Hematopoietic multipotent progenitor cell treated with erythropoietin and hydrocortisone succinate and interleukin-3 and kit ligand, for 17 days (in vitro differentiated cells): ENCODE measurements around the gene ZBTB7C.
A peak's percentile ranks its signal among the peaks of the same experiment; 100 is the strongest.

ENCODE experiments used
- DNase-seq: peaks from one replicate; pipeline ENCODE4 v3.0.0-alpha.2; 2015; ENCODE audit warnings: low spot score

ZBTB7C gene

DNA sequence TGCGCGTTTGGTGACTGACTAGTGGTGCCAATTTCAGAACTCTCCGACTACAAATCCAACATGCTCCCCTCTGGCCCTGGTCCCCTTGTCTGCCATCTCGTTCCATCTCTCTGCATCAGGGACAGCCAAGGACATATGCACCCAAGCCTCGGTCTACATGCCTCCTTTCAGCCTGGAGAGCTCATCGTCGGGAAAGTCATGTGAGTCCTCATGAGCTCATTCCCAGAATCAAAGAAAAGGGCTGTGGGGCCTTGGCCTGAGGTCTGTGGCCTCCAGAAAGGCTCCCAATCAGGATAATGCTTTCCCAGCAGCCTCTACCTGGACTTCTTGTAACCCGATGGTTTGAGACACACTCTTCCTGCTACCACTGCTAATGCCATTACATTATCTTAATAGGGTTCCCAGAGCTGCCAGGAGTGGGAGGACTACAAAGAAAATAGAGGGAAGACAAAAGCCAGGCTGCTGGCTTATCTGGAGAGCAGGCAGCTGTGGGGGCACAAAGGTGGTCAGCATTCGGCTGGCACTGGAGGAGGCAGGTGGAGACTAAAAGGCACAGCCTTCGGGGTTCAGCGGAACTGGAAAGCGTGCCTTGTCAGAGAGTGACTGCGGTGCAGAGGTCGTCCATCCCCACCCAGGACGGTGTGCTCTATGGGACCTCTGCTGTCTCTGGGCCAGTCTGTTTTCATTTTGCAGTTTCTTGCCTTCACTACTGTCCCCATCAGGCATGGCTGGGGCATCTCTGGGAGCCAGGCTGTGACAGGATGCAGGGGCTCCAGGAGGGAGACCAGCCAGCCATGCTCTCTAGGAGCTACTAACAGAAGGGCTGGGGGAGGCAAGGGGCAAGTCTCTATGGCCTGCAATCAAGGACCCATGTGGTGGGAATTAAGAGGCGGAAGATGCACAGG lies 374.3 kb downstream of the ZBTB7C start:
- DNase-seq: no peak

DNA sequence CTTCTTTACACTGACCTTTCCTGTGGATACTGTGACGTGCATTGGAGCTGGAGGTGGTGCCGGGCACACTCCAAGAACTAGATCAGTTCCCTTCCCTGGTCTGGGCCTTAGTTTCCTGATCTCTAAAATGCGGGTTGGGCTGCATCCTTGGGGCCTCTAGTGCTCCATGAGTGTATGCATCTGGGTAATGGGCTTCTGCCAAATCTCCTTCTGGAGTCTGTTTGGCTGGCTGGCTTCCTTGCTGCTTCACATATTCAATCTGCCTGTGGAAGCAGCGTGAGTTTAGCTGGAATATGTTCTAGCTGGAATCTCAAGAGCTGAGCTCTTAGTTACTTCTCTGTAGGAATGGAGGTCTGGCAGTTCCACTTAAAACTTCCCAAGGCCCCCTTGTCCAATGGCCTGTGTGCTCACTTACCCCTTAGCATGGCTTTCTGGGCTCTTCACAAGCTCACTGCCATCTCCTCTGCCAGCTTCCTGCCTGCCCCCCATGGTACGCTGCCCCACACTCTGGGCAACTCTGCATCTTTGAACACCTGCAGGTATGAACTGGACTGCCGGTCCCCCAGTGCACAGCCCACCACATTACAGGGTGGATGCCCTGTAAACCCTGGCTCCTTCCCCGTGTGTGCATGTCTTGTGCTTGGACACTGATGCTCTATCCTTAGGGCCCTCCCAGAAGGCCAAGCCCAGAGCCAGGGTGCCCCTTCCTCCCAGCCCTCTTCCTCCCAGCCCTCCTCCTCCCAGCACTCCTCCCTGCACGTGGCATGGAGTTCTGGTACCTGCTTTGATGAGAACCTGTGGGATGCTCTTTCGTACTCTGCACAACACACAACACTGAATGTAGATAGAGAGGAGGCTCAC lies 375.2 kb downstream of the ZBTB7C start:
- no peak for DNase-seq

DNA sequence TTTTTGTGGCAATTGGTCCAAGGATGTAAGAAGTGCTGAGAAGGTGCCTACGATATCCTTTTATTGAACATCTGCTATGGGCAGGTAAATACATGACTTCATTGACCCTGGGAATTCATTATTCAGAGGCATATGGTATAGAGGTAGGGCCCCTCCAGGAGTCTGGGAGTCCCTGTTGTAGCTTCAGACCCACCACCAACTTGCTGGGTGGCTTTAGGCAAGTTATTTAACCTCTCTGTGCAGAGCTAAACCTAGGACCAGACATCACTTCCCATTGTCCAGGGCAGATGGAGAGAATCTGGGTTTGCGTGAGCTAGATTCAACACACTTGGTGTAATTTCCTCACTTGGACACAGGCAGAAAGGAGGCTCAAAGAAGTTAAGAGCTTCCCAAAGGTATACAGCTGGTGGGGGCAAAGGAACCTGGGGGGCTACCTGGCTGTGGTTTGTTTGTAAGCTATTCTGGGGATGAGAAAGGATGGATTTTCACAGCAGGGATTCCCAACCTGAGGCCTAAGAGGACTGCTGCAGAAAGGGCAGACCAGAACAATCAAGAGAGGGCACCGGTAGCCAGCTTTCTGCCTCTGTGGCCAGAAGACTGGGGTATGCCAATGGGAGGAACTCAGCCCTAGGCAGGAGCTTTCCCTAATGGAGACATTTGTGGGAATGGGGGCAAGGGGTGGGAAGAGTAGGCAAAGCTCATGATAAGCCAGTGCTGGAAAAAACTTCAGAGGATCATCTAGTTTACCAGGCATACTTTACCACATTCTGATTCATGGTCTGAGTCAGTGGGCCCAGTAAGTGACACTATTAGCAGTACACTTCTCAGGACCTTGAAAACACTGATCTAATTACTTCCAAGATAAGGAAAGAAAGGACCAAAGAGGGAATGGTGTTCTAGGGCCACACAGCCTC lies 376.1 kb downstream of the ZBTB7C start:
- no peak for DNase-seq

DNA sequence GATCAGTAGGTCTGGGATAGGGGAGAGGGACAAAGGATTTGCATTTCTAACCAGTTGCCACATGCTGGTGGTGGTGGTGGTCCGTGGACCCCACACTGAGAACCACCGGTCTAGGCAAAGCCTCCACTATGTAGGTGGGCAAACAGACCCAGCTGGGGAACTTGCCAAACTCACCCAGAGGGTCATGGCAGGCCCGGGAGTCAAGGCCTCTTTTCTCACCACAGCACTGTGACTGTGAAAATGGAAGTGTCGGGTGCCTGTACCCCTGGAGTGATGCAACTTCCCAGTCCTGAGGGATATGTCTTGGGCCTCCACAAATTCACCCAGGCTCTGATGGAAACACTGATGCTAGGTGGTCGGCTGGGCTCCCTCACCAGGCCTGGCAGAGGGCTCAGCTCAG lies 377.5 kb downstream of the ZBTB7C start:
- no peak for DNase-seq

DNA sequence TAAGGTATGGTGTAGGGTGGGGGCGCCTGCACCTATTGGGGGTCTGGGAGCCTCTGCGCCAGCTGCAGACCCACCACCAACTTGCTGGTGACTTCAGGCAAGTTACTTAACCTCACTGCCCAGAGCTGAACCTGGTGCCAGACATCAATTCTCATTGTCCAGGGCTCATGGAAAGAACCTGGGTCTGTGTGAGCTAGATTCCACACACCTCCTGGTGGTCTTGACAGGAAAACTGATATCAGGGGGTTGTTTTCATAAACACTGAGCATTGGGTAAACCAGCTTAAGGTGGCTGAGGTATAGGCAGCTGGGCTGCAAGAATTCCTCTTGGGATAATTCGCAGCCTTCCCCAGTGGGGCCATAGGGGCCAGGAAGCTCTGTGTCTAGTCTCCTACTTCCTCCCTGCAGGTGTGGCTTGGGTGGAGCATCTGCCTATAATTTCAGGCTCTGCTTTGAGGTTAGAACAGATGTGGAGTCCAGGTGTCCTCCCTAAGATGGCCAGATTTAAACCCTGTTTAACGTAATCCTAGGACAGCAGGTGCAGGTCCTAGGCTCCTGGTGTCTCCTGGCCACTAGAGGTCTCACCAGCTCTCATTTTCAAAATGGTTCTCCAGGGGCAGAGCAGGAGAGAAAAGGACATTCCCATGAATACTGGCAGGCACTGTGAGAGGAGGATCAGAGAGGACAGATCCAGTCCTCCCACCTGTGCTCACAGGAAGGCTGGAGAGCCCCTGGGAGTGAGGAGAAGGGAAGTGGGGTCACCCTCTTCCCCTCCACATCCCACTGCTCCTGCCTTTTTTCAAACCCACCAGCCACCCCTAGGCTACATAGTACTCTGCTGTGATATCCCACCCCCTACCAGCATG lies 378.3 kb downstream of the ZBTB7C start:
- DNase-seq: no peak

DNA sequence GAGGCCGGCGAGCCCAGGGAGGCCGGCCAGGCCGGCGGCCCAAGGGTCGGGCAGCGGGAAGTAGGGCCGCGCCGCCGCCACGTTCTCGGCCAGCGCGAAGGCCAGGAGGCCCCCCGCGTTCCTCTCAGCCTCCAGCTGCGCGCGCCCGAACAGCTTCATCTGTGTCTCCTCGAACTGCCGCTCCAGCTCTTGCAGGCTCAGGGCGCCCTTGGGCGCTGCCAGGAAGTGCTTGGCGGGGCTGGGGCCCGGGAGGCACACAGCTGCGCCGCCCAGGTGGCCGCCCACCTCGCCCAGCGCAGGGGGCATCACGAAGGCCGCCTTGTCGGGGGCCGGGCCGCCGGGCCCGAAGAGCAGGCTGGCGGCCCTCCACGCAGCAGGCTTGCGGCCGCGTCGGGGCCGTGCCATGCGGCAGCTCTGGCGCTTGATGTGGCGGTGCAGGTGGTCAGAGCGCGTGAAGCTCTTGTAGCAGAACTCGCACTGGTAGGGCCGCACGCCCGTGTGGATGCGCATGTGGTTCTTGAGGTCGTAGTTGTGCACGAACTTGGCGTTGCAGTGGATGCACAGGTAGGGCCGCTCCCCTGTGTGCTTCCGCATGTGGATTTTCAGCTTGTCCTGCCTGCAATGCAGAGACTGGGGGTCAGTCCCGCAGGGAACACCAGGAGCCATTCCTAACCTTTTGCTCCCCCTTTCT lies 379.7 kb downstream of the ZBTB7C start:
- no peak for DNase-seq

DNA sequence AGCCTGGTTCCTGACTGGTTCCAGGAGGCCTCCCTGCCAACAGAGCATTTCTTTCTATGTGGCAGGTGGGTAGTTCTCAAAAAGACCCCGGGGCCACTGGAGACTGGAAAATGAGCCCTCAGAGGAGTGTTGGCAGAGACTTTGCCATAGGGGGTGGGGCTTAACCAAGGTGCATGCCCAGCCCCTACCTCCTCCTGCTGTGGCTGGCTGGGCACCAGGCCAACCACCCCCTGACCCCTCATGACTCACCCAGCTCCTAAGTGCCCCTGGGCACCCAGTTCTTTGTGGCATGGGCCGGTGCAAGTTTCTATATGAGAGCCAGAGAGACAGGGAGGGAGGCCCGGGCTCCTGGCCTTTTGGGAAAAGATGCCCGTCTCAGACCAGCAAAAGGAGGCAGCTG lies 380.5 kb downstream of the ZBTB7C start:
- no peak for DNase-seq

DNA sequence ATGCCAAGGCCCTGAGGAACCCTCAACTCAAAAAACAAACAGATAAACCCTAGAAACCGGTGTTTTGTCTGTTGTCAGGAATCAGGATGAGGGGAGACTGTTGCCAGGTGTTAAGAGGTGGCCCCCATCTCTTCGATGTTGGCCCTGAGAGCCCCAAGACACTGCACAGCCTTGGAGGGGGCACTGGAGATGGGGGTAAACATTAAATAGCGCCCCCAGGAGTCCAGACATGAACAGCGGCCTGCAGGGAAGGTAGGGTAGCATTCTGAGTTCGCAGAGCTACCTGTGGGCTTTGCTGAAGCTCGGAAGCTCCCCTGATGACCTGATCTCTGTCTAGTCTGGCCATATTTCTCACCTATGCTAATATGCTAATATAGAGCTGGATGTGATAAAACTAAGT lies 381.1 kb downstream of the ZBTB7C start:
- DNase-seq: no peak

DNA sequence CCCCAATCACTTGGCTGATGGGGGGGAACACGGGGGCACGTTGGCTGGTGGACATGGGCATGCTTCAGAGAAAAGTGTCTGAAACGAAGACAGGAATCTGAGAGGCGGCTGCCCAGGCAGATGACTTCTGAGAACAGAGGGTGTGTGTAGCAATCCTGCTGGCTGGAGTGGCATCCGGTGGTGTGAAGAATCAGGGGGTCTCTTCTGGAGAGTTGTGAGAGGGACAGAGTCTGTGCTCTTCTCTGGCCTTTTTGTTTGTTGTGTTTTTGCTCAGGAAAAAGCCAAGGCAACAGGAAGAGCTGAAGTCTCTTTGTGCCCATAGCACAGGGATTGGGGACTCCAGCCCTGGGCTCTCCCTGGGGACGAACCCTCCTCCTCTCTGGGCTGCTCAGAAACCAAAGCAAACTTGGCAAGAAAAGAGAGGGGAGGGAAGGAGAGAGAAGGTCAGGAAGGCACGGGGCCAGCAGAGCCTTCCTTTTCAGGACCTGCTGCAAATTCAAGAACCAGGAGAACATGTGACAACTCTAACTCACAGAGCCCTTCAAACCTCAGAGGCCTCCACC lies 381.7 kb downstream of the ZBTB7C start:
- DNase-seq: no peak

DNA sequence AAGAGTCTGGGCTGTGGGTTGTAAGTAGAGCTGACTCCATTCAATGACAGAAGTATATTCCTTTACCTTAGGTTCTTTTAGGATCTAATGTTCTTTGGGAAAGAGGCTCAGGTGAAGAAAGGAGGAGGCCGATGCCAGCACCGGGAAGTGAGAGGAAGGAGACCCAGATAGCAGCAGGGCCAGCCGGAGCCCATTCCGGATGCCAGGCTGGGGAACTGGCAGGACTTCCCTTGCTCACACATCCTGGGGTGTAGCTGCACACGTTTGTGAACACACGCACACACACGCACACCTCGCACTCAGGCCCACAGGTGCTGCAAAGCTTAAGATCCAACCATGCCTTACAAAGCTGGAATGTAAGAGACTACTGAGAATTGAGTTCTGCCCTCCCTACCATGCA lies 383.0 kb downstream of the ZBTB7C start:
- DNase-seq: no peak

DNA sequence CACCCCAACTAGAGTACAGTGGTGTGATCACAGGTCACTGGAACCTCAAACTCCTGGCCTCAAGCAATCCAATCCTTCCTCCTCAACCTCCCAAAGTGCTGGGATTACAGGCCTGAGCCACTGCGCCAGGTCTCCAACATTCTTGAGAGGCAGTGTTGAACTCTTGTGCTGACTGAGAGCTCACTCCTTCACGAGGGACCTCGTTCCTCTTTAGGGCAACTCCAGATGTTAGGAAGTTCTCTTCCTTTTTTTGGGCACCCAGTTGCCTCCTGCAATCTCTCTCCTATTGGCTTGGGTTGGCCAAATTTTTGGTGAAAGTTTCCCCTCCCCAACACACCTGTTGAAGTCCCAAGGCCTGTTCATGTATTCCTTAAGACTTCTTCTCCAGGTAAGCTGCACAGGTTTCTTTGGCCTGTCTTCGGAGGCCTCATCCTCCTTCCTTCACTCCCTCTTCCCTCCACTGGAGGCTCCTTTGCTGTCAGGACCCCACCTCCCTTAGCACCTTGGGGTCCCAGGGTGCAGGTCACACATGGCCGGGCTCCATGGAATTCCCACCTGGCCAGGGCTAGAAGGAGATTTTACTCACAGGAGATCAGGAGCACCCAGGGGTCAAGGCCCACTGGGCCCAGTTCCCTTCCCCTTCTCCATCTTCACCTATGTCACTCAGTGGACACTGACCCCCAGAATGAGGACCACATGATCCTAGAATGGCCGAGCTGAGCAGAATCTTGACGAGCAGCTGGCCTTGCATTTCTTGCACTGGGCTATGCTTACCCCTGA lies 384.1 kb downstream of the ZBTB7C start:
- no peak for DNase-seq

DNA sequence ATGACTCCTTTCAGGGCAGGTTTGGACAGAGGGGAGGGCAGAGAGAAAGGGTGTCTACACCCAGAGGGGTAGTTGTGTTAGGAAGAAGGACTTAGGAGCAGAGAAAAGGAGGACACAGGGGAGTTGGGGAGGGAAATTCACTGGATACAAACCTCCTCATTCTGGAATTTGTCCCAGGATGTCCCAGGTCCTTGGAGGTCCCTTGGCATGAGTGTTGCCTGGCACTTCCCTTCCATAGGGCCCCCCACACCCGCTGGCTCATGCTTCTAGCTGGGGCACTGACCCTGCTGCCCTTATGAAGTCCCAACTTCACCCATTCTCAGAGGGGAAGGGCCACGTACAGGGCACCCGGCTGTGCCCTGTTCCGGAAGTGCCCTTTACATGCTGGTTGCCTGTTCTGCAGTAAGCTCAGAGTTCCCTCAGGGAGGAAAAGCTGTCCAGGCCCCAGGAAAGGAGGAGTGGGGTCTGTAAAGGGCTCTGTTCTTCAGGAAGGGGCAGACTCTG lies 385.1 kb downstream of the ZBTB7C start:
- DNase-seq: no peak

DNA sequence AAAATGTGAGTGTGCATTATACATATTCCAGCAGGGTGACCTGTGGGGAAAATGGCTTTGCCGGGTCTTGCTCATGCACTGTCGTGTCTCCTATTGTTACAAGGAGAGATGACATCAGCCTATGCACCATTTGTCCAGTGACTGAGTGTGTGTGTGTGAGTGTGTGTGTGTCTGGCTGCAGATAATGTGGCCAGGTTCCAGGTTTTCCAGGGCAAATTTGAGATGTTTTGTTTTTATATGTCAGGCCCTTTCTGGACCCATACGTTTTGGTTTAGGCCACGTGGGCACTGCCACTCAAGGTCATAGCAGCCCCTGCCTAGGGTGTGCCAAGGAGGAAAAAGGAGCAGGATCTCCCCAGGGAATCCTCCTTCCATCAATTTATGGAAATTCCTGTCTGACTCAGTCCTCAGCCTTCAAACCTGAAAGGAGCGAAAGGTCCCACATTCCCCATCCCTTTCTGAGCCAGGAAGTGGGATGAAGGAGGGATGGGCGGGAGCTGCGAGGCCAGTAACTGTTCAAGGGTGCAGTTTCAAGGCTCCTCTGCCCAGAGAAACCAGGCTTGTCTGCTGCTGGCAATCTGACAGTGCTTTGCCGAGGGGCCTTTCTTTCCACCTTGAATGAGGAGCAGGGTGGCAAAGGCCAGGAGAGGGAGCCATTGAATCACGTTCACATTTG lies 385.7 kb downstream of the ZBTB7C start:
- no peak for DNase-seq

DNA sequence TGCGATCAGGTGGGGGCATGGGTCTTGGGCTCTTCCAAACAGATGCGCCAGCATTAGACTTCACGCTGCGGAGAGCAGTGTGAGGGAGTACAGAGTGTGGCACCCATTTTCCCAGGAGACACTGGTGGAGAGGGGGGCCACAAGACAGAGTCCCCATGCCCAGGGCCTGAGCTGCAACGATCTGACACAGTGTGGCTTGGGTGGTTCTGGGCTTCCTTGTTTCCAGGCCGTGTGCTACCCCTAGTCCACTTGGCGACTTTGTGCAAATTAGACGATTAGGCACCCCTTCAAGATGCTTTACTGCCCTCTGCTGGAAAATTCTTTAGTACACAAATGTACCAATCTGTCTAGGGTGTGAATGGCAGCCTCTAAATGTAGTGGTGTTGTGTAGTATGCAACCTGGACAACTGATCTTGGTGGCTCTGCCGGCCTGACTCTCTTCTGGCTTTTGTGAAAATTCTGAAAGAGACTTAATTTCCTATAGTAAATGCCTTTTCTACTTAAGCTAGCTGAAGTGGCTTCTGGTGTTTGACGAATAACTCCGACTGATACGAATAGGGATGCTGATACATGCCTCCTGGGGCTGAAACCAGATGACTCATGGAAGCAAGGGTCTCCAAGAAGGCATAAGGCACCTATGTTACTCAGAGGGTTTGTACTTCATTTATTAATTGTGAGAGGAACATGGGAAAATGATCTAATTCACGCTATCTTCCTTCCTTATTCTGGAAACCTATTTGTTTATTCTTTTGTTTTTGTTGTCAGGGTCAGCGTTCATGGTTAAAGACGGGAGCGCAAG lies 386.5 kb downstream of the ZBTB7C start:
- DNase-seq: peak; percentile 17

DNA sequence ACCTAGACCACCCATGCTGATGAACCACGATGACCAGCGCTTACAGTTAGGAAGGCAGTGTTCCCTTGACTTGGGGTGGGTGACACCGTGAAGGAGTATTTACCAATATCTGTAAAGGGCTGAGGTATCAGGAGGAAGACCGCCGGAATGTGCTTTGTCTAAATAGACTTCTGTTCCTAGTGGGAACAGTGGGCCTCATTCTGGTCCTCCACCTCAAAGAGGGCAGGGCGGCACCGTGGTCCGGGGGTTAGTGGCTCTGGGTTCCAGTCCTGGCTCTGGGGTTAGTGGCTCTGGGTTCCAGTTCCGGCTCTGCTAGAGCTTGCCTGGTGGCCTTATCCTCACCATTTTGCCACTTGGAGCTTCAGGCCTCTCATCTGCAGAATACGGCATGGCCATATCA lies 387.2 kb downstream of the ZBTB7C start:
- no peak for DNase-seq

DNA sequence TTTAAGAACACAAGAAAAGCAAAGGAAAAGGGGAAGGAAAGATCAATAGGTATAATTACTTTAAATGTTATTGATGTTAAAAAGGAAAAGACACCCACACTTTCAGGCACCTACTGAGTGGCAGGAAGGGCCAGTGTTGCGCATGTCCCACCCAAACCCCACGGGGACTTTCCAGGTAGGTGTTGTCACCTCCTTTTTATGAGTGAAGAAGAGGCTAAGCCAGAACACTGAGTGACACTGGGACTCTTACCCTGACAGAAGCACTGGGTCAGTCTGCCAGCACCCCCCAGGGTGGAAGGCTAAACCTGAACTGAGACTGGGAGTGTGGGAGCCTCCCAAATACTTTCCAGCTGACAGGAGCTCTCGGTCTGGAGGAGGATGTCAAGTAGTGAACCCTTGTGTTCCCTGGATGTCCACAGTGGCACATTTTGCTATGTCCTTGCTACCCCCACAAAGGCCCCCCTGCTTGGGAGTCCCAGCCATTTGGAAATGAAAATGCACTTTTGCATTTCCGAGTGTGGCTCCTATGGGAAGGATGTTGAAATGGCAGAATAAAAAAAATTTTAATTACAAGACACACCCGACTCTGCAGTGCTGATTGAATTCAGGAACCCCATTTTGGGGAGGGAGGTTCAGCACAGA lies 387.8 kb downstream of the ZBTB7C start:
- no peak for DNase-seq
